Activated CD4-positive, alpha-beta T cell treated with anti-CD3 and anti-CD28 coated beads, Interleukin-2, Interleukin-4, amounts not matched to agents 100 ng/mL and 50 ng/mL, durations not matched to agents 16 hours and 8 hours (primary cell): Measurements from ENCODE around the gene HNRNPC.
"Not testable (repeated sequence)": the region's sequence is repeated elsewhere in the genome, so short reads cannot be mapped to it uniquely, and the experiment has no call there.

Experiments
- DNase-seq: peaks from one replicate; pipeline ENCODE4 v3.0.0-alpha.2; 2020; ENCODE audit warnings: low spot score

Gene HNRNPC

DNA sequence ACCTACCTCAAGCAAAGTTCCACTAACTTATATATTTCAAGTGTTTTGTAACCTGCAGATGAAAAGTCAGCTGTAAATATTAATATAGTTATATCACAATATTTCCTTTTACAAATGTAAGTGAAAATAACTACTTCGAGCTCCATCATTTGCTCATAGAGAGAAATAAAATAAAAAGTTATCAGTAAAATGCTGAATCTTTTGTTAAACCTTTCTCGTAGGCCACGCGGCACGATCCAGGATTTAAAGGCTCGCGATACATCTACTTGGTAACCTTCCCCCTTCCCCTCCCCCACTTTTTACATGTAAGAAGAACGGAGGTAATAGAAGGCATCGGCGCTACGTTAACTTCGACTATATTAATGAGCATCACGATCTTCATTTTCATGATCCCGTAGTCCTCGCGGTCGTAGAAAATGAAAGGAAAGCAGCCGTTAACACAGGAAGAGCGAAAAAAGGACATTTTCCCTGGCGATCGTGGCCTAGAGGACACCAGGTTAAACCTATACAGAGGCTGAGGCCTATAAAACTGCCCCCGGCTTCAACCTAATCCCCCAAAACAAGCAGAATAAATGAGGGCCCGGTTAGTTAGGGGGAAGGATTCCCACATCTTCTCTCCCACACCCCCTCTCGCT is 508 bp downstream of the HNRNPC start:
- peak; percentile 59 for DNase-seq

GRCh38 chr14:21267886-21268616 is 1.2 kb downstream of the HNRNPC start:
- DNase-seq = no peak

- no peak for DNase-seq
These were observed 1.8 kb downstream of the HNRNPC start for GRCh38 chr14:21267431-21267845.

- peak; percentile 85 for DNase-seq
These were observed 5.0 kb downstream of the HNRNPC start for GRCh38 chr14:21264025-21264801.

GRCh38 chr14:21263284-21264024 is 5.8 kb downstream of the HNRNPC start:
- no peak for DNase-seq

GRCh38 chr14:21262410-21262809 is 6.8 kb downstream of the HNRNPC start:
- DNase-seq = no peak

DNA sequence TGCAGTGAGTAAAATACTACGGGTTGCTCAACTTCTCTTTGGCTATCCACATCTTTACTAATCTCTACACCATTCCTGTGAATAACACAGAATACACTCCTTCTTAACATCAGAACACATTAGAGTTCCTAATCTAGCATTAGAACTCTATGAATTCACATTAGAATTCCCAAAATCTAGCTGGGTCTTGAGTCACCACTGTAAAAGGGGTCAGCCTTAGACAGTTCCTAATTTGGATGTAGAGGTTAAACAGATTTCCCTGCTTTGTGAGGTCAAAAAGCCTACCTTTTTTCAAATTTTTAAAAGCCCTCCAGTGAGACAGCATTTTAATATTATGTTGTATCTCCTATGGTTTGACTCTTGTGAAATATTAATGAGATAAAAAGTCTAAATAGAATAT is 7.4 kb downstream of the HNRNPC start:
- DNase-seq = no peak

DNA sequence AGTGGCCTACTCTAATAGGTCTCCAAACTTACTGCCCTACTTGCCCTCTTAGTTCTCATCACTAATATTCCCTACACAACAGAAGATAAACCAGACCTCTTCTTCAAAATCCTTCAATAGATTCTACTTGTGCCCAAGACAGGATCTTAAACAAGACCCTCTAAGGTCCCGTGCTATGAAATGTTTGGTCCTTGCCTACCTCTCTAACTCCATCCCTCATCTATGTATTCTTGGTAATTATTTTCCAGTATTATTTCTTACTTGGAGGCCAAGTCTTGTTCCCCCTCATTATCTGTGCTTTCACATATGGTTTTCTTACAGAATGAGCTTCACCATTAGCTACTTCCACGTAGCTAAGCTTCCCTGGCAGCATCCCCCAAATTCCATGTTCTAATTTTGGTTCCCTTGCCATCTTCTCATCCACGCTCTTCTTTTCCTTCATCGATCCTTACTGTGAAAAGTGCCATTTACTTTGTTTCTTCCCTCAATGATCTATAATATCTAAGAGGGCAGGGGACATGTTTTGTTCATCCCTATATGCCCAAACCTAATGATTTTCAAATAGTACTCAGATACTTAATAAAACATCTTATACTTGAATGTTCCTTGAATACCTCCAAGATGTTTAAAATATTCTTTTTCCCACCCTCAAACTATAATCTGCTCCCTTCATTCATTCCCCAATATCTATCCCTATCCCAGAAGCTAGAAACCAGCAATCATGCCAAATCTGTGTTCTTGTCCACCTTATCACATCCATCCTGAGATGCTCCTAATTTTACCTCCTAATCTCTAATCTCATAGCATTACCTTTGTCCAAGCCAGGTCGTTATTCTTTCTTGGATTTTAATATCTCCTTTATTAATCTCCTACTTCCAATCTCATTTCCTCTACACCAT is 10.1 kb downstream of the HNRNPC start:
- DNase-seq = no peak

DNA sequence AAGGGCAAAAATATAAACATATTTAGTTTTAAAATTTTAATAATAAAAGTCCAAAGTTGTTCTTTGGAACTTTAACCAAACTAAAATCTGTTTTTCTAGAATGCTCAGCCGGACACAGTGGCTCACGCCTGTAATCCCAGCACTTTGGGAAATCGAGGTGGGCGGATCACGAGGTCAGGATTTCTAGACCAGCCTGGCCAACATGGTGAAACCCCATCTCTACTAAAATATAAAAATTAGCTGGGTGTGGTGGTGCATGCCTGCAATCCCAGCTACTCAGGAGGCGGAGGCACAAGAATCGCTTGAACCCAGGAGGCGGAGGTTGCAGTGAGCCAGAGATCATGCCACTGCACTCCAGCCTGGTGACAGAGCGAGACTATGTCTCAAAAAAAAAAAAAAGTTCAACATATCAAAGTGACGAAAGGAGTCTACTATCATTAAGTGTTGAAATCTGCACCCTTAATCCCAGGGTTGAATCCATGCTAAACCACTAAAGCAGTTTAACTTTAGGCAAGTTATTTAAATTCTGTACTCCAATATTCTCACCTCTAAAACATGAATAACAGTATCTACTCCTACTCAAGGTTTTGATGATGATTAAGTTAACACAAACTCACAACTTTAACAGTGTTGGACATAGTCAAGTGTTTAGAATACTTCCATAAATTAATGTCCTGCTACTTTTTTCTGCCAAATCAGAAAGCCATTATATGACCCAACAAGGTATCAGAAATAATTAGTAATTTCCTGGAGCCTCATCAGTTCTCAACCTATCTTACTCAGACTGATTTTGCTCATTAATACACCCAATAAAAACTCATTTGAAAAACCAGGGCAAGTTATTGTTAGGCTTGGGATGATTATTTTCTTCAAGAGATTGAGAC is 11.0 kb downstream of the HNRNPC start:
- DNase-seq = no peak

- DNase-seq = no peak
These were observed 11.8 kb downstream of the HNRNPC start for GRCh38 chr14:21257394-21257909.

GRCh38 chr14:21256539-21257393 is 12.5 kb downstream of the HNRNPC start:
- no peak for DNase-seq

- DNase-seq = not testable (repeated sequence)
These were observed 13.2 kb downstream of the HNRNPC start for GRCh38 chr14:21256102-21256447.

DNA sequence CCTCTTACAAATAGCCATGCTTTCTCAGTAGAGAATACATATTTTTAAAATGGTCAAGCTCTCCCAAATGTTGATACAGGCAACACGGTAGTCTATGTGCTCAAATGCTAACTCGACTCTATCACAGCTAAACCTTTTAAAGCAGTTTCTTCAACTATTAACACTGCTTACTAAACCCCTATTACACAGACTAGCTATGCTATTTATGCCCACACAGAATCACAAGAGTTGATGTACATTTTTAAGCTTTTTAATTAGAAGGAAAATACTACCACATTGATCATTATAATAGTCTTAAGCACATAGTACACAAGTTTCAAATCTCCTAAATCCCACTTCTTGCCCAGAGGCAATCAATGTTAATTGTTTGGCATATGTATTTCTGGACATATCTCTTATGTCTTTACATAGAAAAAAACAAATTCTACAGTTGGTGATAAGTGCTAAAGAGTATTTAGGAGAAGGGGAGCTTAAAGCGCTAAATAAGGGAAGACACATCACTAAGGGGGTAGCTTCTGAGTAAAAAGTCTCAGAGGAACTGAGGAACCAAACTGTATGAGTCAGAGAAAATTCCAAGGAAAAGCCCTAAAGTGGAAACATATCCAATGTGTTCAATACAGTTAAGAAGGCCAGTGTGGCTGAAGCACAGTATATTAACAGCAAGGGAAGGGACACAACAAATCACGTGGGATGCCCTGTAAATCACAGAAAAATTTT is 13.7 kb downstream of the HNRNPC start:
- DNase-seq = no peak

DNA sequence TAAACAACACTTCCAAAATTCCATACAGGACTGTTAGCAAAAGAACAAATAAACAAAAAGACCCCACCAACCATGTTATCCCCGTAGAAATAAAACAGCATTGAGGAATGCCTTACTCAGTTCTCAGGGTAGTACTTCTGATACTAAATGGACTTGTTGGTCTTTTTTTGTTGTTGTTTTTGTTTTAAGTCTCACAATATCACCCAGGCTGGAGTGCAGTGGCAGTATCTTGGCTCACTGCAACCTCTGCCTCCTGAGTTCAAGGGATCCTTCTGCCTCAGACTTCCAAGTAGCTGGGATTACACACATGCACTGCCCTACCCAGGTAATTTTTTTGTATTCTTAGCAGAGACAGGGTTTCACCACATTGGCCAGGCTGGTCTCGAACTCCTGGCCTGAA is 17.1 kb downstream of the HNRNPC start:
- no peak for DNase-seq

GRCh38 chr14:21251215-21251614 is 18.0 kb downstream of the HNRNPC start:
- DNase-seq = no peak

DNA sequence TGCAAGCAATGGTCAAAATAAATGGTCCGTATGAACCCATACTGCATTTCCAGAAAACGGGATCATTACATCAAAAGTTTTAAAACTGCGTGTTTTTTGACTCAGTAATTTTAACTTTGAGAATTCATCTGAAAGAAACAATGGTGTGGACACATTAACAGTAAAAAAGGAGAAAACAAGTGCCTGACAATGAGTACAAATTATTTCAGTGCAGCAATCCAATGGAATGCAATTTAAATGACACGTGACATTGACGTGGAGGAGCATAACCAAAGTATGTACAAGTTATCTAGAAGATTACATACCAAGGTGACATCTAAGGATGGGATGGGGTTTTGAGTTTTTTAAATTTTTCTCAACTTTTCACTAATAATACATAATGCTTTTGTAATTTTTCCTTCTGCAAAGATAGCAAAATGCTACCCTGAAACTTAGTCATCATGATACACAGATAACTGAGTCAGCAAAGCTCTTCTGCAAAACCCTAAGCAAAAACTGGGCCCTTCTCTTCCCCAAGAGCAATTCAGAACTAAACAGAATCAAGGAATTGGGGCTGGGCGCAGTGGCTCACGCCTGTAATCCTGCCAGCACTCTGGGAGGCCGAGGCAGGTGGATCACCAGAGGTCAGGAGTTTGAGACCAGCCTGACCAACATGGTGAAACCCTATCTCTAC is 20.4 kb downstream of the HNRNPC start:
- no peak for DNase-seq

DNA sequence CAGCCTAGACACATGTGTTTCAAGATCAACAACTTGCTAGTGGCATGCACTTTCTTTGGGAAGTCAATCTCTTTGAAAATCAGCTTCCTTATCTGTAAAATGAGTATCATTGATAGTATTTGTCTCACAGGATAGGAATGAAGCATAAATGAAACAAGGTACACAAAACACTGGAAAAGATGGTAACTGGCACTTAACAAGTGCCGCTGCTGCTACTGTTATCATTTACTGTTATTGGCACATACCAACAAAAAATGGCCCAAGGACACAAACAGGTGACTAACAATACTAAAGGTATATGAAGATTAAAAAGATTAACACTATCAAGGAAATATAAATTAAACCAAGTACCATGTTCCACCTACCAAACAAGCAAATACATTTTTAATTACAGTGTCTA is 20.9 kb downstream of the HNRNPC start:
- DNase-seq = no peak

- no peak for DNase-seq
These were observed 23.4 kb downstream of the HNRNPC start for GRCh38 chr14:21245813-21246212.
